H1 (cell line): ENCODE data around the gene PHEX. TPM values are rescaled to one million over a fixed set of nuclear protein-coding genes. Genes with fewer than 3 reads are reported as not detected.

Experiments
- CTCF ChIA-PET: fragments of 300-600 bp; sonication (Branson Sonifier 250); formaldehyde crosslinking; loops from one replicate; lab custom pipeline; 2021; ENCODE audit not compliant: partially characterized antibody; lab: Charles Lee
- POLR2A ChIA-PET: fragments of 300-600 bp; sonication (Branson Sonifier 250); formaldehyde crosslinking; loops from one replicate; lab custom pipeline; 2021; ENCODE audit warnings: inconsistent platforms; ENCODE audit not compliant: partially characterized antibody; lab: Charles Lee
- DNase-seq, 2 experiments: peaks; one replicate each; pipeline versions ENCODE4 v3.0.0 to v3.0.0-alpha.2; 2010 to 2022; ENCODE audit warnings: low spot score in 2 of 2, low read depth in 1 of 2, mixed read lengths in 1 of 2
- FAIRE-seq: peaks from 2 replicates; lab custom pipeline; 2011; peaks lifted over from hg19 to GRCh38; lab: Jason Lieb, UNC
- H2AFZ ChIP-seq: 2 replicates; pipeline ENCODE4 v1.8.1; 2012; ENCODE audit warnings: low read length, inconsistent platforms
- H2AK5ac ChIP-seq: 2 replicates; pipeline ENCODE4 v1.6.1; 2013; ENCODE audit warnings: low read depth, low read length
- H2BK120ac ChIP-seq: replicated peaks from 2 replicates; pipeline ENCODE3; 2013; ENCODE audit warnings: low read depth, low read length, inconsistent platforms
- H2BK12ac ChIP-seq: 2 replicates; pipeline ENCODE4 v1.6.1; 2013; ENCODE audit warnings: low read depth, low read length
- H2BK15ac ChIP-seq: 2 replicates; pipeline ENCODE4 v1.6.1; 2013; ENCODE audit warnings: low read length
- H2BK20ac ChIP-seq: 2 replicates; pipeline ENCODE4 v1.6.1; 2013; ENCODE audit warnings: low read length
- H2BK5ac ChIP-seq: 2 replicates; pipeline ENCODE4 v1.6.1; 2013; ENCODE audit warnings: low read depth, low read length
- H3K14ac ChIP-seq: 2 replicates; pipeline ENCODE4 v1.6.1; 2013; ENCODE audit warnings: inconsistent platforms; ENCODE audit not compliant: insufficient read length
- H3K18ac ChIP-seq: 2 replicates; pipeline ENCODE4 v1.6.1; 2013; ENCODE audit warnings: low read length; ENCODE audit errors: extremely low read depth
- H3K23ac ChIP-seq: 2 replicates; pipeline ENCODE4 v1.6.1; 2013; ENCODE audit warnings: inconsistent platforms; ENCODE audit not compliant: insufficient read length
- H3K23me2 ChIP-seq: 2 replicates; pipeline ENCODE4 v1.6.1; 2013; ENCODE audit warnings: low read depth, low read length
- H3K27ac ChIP-seq: 2 replicates; pipeline ENCODE4 v1.6.1; 2011; ENCODE audit warnings: low read depth, low read length, inconsistent platforms
- H3K27me3 ChIP-seq, 4 experiments: replicated peaks in 1 of 4; 1 replicate in 1 of 4; 2 replicates in 3 of 4; pipeline versions ENCODE4 v1.6.1 to v1.8.1; 2011 to 2013; ENCODE audit warnings: low read length in 3 of 4, mild to moderate bottlenecking in 3 of 4, inconsistent platforms in 2 of 4, mixed read lengths in 2 of 4, moderate library complexity in 1 of 4; ENCODE audit not compliant: control insufficient read depth in 3 of 4, insufficient read depth in 3 of 4; ENCODE audit errors: extremely low read depth in 1 of 4
- H3K36me3 ChIP-seq, 4 experiments: 2 replicates each; pipeline versions ENCODE4 v1.6.1 to v1.8.1; 2011 to 2013; ENCODE audit warnings: mild to moderate bottlenecking in 4 of 4, low read length in 3 of 4, moderate library complexity in 2 of 4, control low read depth in 1 of 4, inconsistent platforms in 1 of 4; ENCODE audit not compliant: insufficient read depth in 4 of 4, control insufficient read depth in 2 of 4
- H3K4ac ChIP-seq: replicated peaks from 2 replicates; pipeline ENCODE3; 2013; ENCODE audit warnings: low read length, low read depth, mixed read lengths, inconsistent platforms; ENCODE audit not compliant: insufficient read length
- H3K4me1 ChIP-seq, 4 experiments: replicated peaks in 1 of 4; 1 replicate in 1 of 4; 2 replicates in 3 of 4; pipeline versions ENCODE4 v1.6.1 to v1.8.1; 2011 to 2013; ENCODE audit warnings: low read length in 3 of 4, inconsistent platforms in 2 of 4, mixed read lengths in 1 of 4; ENCODE audit not compliant: insufficient read depth in 4 of 4, control insufficient read depth in 3 of 4
- H3K4me2 ChIP-seq, 2 experiments: 2 replicates each; pipeline versions ENCODE4 v1.6.1 to v1.8.1; 2011 to 2013; ENCODE audit warnings: low read depth in 2 of 2, low read length in 2 of 2, control low read depth in 1 of 2, inconsistent platforms in 1 of 2, mild to moderate bottlenecking in 1 of 2; ENCODE audit not compliant: insufficient read depth in 1 of 2
- H3K4me3 ChIP-seq, 4 experiments: fragments of 200-600, 300-600 bp in 1 of 4; sonication (generic), shearing (Covaris generic), sonication (Bioruptor Twin) in 1 of 4; 2 replicates each; pipeline versions ENCODE4 v1.5.1 to v1.8.1; 2011 to 2016; ENCODE audit warnings: low read length in 4 of 4, low read depth in 3 of 4, control low read depth in 2 of 4, inconsistent platforms in 2 of 4, mild to moderate bottlenecking in 2 of 4, mixed read lengths in 1 of 4, moderate library complexity in 1 of 4; ENCODE audit not compliant: insufficient read depth in 2 of 4; ENCODE audit errors: extremely low read depth in 1 of 4
- H3K56ac ChIP-seq: replicated peaks from 2 replicates; pipeline ENCODE3; 2013; ENCODE audit warnings: low read depth, mild to moderate bottlenecking, mixed read lengths, low read length, inconsistent platforms; ENCODE audit not compliant: insufficient read length
- H3K79me1 ChIP-seq: 2 replicates; pipeline ENCODE4 v1.6.1; 2013; ENCODE audit warnings: low read depth, low read length, control low read depth
- H3K79me2 ChIP-seq, 2 experiments: 2 replicates each; pipeline versions ENCODE4 v1.6.1 to v1.8.1; 2012 to 2013; ENCODE audit warnings: low read length in 2 of 2, mild to moderate bottlenecking in 2 of 2, inconsistent platforms in 1 of 2; ENCODE audit not compliant: insufficient read depth in 2 of 2, control insufficient read depth in 1 of 2
- H3K9ac ChIP-seq, 4 experiments: replicated peaks in 1 of 4; 1 replicate in 1 of 4; 2 replicates in 3 of 4; pipeline versions ENCODE4 v1.6.1 to v1.8.1; 2011 to 2013; ENCODE audit warnings: low read depth in 3 of 4, low read length in 3 of 4, control low read depth in 2 of 4, mild to moderate bottlenecking in 2 of 4, moderate library complexity in 2 of 4, inconsistent platforms in 1 of 4; ENCODE audit errors: extremely low read depth in 1 of 4
- H3K9me3 ChIP-seq, 2 experiments: 2 replicates each; pipeline versions ENCODE4 v1.6.1 to v1.8.1; 2012 to 2013; ENCODE audit warnings: mild to moderate bottlenecking in 2 of 2, moderate library complexity in 2 of 2, control low read depth in 1 of 2, inconsistent platforms in 1 of 2, low read depth in 1 of 2, low read length in 1 of 2, mixed read lengths in 1 of 2; ENCODE audit not compliant: insufficient read depth in 2 of 2
- H4K20me1 ChIP-seq, 2 experiments: replicated peaks in 1 of 2; 2 replicates each; pipeline versions ENCODE3 to v1.8.1; 2011 to 2013; ENCODE audit warnings: inconsistent platforms in 2 of 2, low read length in 2 of 2, mild to moderate bottlenecking in 1 of 2; ENCODE audit not compliant: insufficient read depth in 2 of 2, control insufficient read depth in 1 of 2
- H4K5ac ChIP-seq: 2 replicates; pipeline ENCODE4 v1.6.1; 2013; ENCODE audit warnings: low read length, low read depth, mixed read lengths, inconsistent platforms; ENCODE audit not compliant: insufficient read length
- H4K8ac ChIP-seq: 2 replicates; pipeline ENCODE4 v1.8.0; 2013; ENCODE audit warnings: mild to moderate bottlenecking, moderate library complexity, low read length, inconsistent platforms; ENCODE audit not compliant: insufficient read depth; ENCODE audit errors: extremely low read depth
- H4K91ac ChIP-seq: replicated peaks from 2 replicates; pipeline ENCODE3; 2013; ENCODE audit warnings: low read length, mixed read lengths, inconsistent platforms; ENCODE audit not compliant: insufficient read length
- BCL11A ChIP-seq, 2 experiments: IDR thresholded peaks; one replicate each; pipeline ENCODE4 v1.6.1; 2011; ENCODE audit warnings: low read depth in 2 of 2, low read length in 2 of 2, mild to moderate bottlenecking in 2 of 2
- CHD1 ChIP-seq: IDR thresholded peaks from 2 replicates; pipeline ENCODE4 v1.6.1; 2012; ENCODE audit warnings: low read depth, low read length, improper control_type of control experiment
- CHD2 ChIP-seq: IDR thresholded peaks from 2 replicates; pipeline ENCODE4 v1.6.1; 2012; ENCODE audit warnings: low read length, improper control_type of control experiment
- CTBP2 ChIP-seq: IDR thresholded peaks from 2 replicates; pipeline ENCODE4 v1.7.0; 2011; ENCODE audit warnings: borderline replicate concordance, mild to moderate bottlenecking, moderate library complexity, mixed read lengths, low read length; ENCODE audit not compliant: insufficient read depth, insufficient read length
- HDAC6 ChIP-seq: IDR thresholded peaks from one replicate; pipeline ENCODE4 v1.7.1; 2012; ENCODE audit warnings: low read depth, mild to moderate bottlenecking, inconsistent platforms, low read length, moderate library complexity
- JUN ChIP-seq: IDR thresholded peaks from 2 replicates; pipeline ENCODE4 v1.6.1; 2011; ENCODE audit warnings: low read depth, mild to moderate bottlenecking, improper control_type of control experiment, low read length
- JUND ChIP-seq: IDR thresholded peaks from 2 replicates; pipeline ENCODE4 v1.6.1; 2011; ENCODE audit warnings: mild to moderate bottlenecking, improper control_type of control experiment, low read length
- NANOG ChIP-seq: IDR thresholded peaks from 2 replicates; pipeline ENCODE4 v1.6.1; 2011; ENCODE audit warnings: low read length, low read depth, mild to moderate bottlenecking, inconsistent platforms; ENCODE audit not compliant: insufficient read depth, poor library complexity, severe bottlenecking
- PHF8 ChIP-seq: fragments of 200-600 bp; sonication (generic); conservative IDR thresholded peaks from 2 replicates; pipeline ENCODE4 v1.7.1; 2012; ENCODE audit warnings: low read depth, mild to moderate bottlenecking, inconsistent platforms, low read length, moderate library complexity
- RXRA ChIP-seq: IDR thresholded peaks from 2 replicates; pipeline ENCODE4 v1.6.1; 2011; ENCODE audit warnings: low read depth, mild to moderate bottlenecking, low read length, moderate library complexity; ENCODE audit not compliant: insufficient read depth
- SRF ChIP-seq: IDR thresholded peaks from 2 replicates; pipeline ENCODE4 v1.6.1; 2011; ENCODE audit warnings: mild to moderate bottlenecking, low read depth, low read length, moderate library complexity
- TAF1 ChIP-seq: IDR thresholded peaks from 2 replicates; pipeline ENCODE4 v1.6.1; 2011; ENCODE audit warnings: mild to moderate bottlenecking, low read depth, low read length
- WGBS, 2 experiments: shearing (Covaris generic) in 1 of 2; methylation state at CpG; one replicate each; pipeline versions ENCODE4 v1.1.6 to v1.1.7; 2013 to 2015; ENCODE audit warnings: low lambda C conversion rate in 2 of 2, mixed read lengths in 2 of 2, inconsistent platforms in 1 of 2, low coverage in 1 of 2, missing lambda C conversion rate in 1 of 2; ENCODE audit not compliant: insufficient replicate concordance in 2 of 2, insufficient coverage in 1 of 2, insufficient read length in 1 of 2; ENCODE audit errors: extremely low coverage in 1 of 2, missing lambda C conversion rate in 1 of 2; 5-methylcytosine and 5-hydroxymethylcytosine counted together
- polyA plus RNA-seq, 7 experiments: library from polyadenylated mRNA; depleted of rRNA in 3 of 7; stranded (reverse) in 5 of 7; unstranded in 2 of 7; fragments of >200 nt in 5 of 7; fragments of 200-250 nt in 2 of 7; gene quantifications; 1 replicate in 5 of 7; 2 replicates in 1 of 7; 4 replicates in 1 of 7; pipeline versions ENCODE4 v1.2.1 to v1.2.3, GENCODE V29; 2011 to 2013; ENCODE audit warnings: missing spikeins in 2 of 7, mixed read lengths in 2 of 7
- total RNA-seq: library from RNA; stranded (reverse); fragmentation: NEBNext Ultra II Directional; extraction: Animal tissue kit (Norgen Biotek cat#: 25700); gene quantifications from 2 replicates; pipeline ENCODE4 v1.2.1, GENCODE V29; 2021
- TF ChIP-seq, protein P1 (sequence below): IDR thresholded peaks from 2 replicates; pipeline ENCODE4 v1.6.1; 2012; ENCODE audit warnings: inconsistent platforms

The PHEX gene
- total and polyA plus RNA-seq, 2 of the 8 experiments (the other 6 are each of a cell fraction or from before 2014, with no cell fraction given): 0.03 to 0.11 TPM

- no peak overlapping the region for H4K91ac ChIP-seq
- no peak overlapping the region for H2AFZ ChIP-seq
- CTCF ChIA-PET: no interaction called here
- no peak overlapping the region for H4K8ac ChIP-seq
- no peak overlapping the region for H3K23ac ChIP-seq
- no peak overlapping the region for H2AK5ac ChIP-seq
- H3K23me2 ChIP-seq: no peaks in the 10 kb centered on the region
- H3K4ac ChIP-seq: no peak overlapping the region
- FAIRE-seq (no peak), DNase-seq (no peak)
- H2BK5ac ChIP-seq: no peak overlapping the region
- no peak overlapping the region for H4K5ac ChIP-seq
- H3K79me2 ChIP-seq: no peaks in the 10 kb centered on the region
- H3K27ac ChIP-seq: no peak overlapping the region
- H3K56ac ChIP-seq: no peak overlapping the region
- no peaks in the 10 kb centered on the region for H3K79me1 ChIP-seq
- no peak overlapping the region for H3K4me2 ChIP-seq
- no peak overlapping the region for H3K18ac ChIP-seq
- 100% methylated on average over 1 of the region's 1 CpG; no CpG with 5 or more reads in 1 of the 2 experiments for WGBS, 2 experiments
- H3K27me3 ChIP-seq: no peaks in the 10 kb centered on the region
- H3K9ac ChIP-seq: no peak overlapping the region
- H4K20me1 ChIP-seq: no peaks in the 10 kb centered on the region
- no peak overlapping the region for H2BK120ac ChIP-seq
- no peak overlapping the region for H2BK20ac ChIP-seq
- no peak overlapping the region for H3K14ac ChIP-seq
- no peaks in the 10 kb centered on the region for H3K9me3 ChIP-seq
- no peak overlapping the region for H2BK15ac ChIP-seq
- POLR2A ChIA-PET: no interaction called here
- no peak overlapping the region for H2BK12ac ChIP-seq
- no peaks in the 10 kb centered on the region for H3K4me1 ChIP-seq
- H3K36me3 ChIP-seq: no peaks in the 10 kb centered on the region
- H3K4me3 ChIP-seq: no peak overlapping the region
- TF ChIP-seq TAF1: no peak
- TF ChIP-seq NANOG: no peak
- TF ChIP-seq, protein P1, sequence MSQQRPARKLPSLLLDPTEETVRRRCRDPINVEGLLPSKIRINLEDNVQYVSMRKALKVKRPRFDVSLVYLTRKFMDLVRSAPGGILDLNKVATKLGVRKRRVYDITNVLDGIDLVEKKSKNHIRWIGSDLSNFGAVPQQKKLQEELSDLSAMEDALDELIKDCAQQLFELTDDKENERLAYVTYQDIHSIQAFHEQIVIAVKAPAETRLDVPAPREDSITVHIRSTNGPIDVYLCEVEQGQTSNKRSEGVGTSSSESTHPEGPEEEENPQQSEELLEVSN: no peak
- TF ChIP-seq PHF8: no peak
- no peak for TF ChIP-seq SRF
- no peak for TF ChIP-seq CHD2
- no peak for TF ChIP-seq RXRA
- no peak for TF ChIP-seq JUND
- TF ChIP-seq CHD1: no peak
- no peak for TF ChIP-seq BCL11A (IDR thresholded peaks at IDR 0.05; ENCODE audit: low read depth in 2 of 2, low read length in 2 of 2)
- TF ChIP-seq HDAC6: no peak
- TF ChIP-seq JUN: no peak
- TF ChIP-seq CTBP2: no peak
Measured at GRCh38 chrX:22206781-22207180, 174.7 kb downstream of the PHEX start.
